HG03354 (cell line): Measurements from ENCODE around the gene MGAT5B.
"Not testable (repeated sequence)": the region's sequence is repeated elsewhere in the genome, so short reads cannot be mapped to it uniquely, and the experiment has no call there.

Source experiments
- ATAC-seq: cut with Tn5 transposase; IDR thresholded peaks from one replicate; pipeline ENCODE4 v1.9.1; 2021; ENCODE audit warnings: mild to moderate bottlenecking; ENCODE audit not compliant: unreplicated experiment, poor library complexity, severe bottlenecking

The MGAT5B gene

GRCh38 chr17:76868176-76868668, at the start of gene MGAT5B:
TSS of gene MGAT5B (plus strand) at chr17:76868404. CDS start at chr17:76869030, 626 bp downstream.
- ATAC-seq, result peak; percentile 73

GRCh38 chr17:76820039-76820438, 48.2 kb upstream of the MGAT5B start:
- ATAC-seq, result no peak

- no peak for ATAC-seq
These were observed 47.6 kb upstream of the MGAT5B start for GRCh38 chr17:76820561-76820960.

GRCh38 chr17:76822184-76822778, 45.9 kb upstream of the MGAT5B start:
- no peak for ATAC-seq

- no peak for ATAC-seq
These were observed 44.1 kb upstream of the MGAT5B start for GRCh38 chr17:76824093-76824492.

- no peak for ATAC-seq
These were observed 41.7 kb upstream of the MGAT5B start for GRCh38 chr17:76826330-76827068.

GRCh38 chr17:76827736-76828135, 40.5 kb upstream of the MGAT5B start:
- ATAC-seq, result no peak

- ATAC-seq, result no peak
These were observed 37.1 kb upstream of the MGAT5B start for GRCh38 chr17:76830987-76831715.

GRCh38 chr17:76833034-76833644, 35.1 kb upstream of the MGAT5B start:
- no peak for ATAC-seq

- ATAC-seq, result no peak
These were observed 34.5 kb upstream of the MGAT5B start for GRCh38 chr17:76833747-76834146.

GRCh38 chr17:76834870-76835269, 33.3 kb upstream of the MGAT5B start:
- ATAC-seq, result no peak

GRCh38 chr17:76840443-76840767, 27.8 kb upstream of the MGAT5B start:
- no peak for ATAC-seq

GRCh38 chr17:76840884-76841775, 27.1 kb upstream of the MGAT5B start:
- ATAC-seq, result no peak

- ATAC-seq, result no peak
These were observed 26.3 kb upstream of the MGAT5B start for GRCh38 chr17:76841776-76842405.

- not testable (repeated sequence) for ATAC-seq
These were observed 25.1 kb upstream of the MGAT5B start for GRCh38 chr17:76843068-76843467.

GRCh38 chr17:76843703-76844484, 24.3 kb upstream of the MGAT5B start:
- ATAC-seq, result no peak

GRCh38 chr17:76844485-76844829, 23.7 kb upstream of the MGAT5B start:
- ATAC-seq, result no peak

- ATAC-seq, result no peak
These were observed 23.4 kb upstream of the MGAT5B start for GRCh38 chr17:76844846-76845245.
